HG03565 (cell line): ENCODE measurements around the gene CARD10.

Experiments used
- ATAC-seq: cut with Tn5 transposase; IDR thresholded peaks from one replicate; pipeline ENCODE4 v1.9.1; 2021; ENCODE audit warnings: mild to moderate bottlenecking, moderate library complexity; ENCODE audit not compliant: unreplicated experiment

CARD10 gene

GRCh38 chr22:37519268-37520195 is at the start of gene CARD10:
TSS of gene CARD10 (minus strand) at chr22:37519415. CDS start at chr22:37519200, 215 bp downstream.
- ATAC-seq = no peak

GRCh38 chr22:37568448-37569008 is 49.3 kb upstream of the CARD10 start:
- ATAC-seq = no peak

- no peak for ATAC-seq
Measured at GRCh38 chr22:37568012-37568411, 48.8 kb upstream of the CARD10 start.

- no peak for ATAC-seq
Measured at GRCh38 chr22:37566903-37567798, 47.9 kb upstream of the CARD10 start.

- ATAC-seq = no peak
Measured at GRCh38 chr22:37566329-37566837, 47.2 kb upstream of the CARD10 start.

- no peak for ATAC-seq
Measured at GRCh38 chr22:37565830-37566229, 46.6 kb upstream of the CARD10 start.

- no peak for ATAC-seq
Measured at GRCh38 chr22:37564111-37564711, 45.0 kb upstream of the CARD10 start.

GRCh38 chr22:37563153-37564081 is 44.2 kb upstream of the CARD10 start:
- ATAC-seq = no peak

- ATAC-seq = no peak
Measured at GRCh38 chr22:37562049-37562875, 43.0 kb upstream of the CARD10 start.

- ATAC-seq = no peak
Measured at GRCh38 chr22:37561212-37562048, 42.2 kb upstream of the CARD10 start.

GRCh38 chr22:37560608-37561211 is 41.5 kb upstream of the CARD10 start:
- ATAC-seq = no peak

- ATAC-seq = no peak
Measured at GRCh38 chr22:37559901-37560607, 40.8 kb upstream of the CARD10 start, which contains the start of gene CDC42EP1. TSS of gene CDC42EP1 (plus strand) at chr22:37560480. CDS start at chr22:37566350, 5,870 bp downstream.

- no peak for ATAC-seq
Measured at GRCh38 chr22:37559521-37559900, 40.3 kb upstream of the CARD10 start.

- ATAC-seq = no peak
Measured at GRCh38 chr22:37558815-37559214, 39.6 kb upstream of the CARD10 start.

GRCh38 chr22:37557321-37558001 is 38.2 kb upstream of the CARD10 start:
- ATAC-seq = no peak

- ATAC-seq = no peak
Measured at GRCh38 chr22:37556710-37557109, 37.5 kb upstream of the CARD10 start.
